ENCODE results near the gene TTLL11. TPM values are rescaled to one million over a fixed set of nuclear protein-coding genes. Genes with fewer than 3 reads are reported as not detected.
"Not testable (repeated sequence)": the region's sequence is repeated elsewhere in the genome, so short reads cannot be mapped to it uniquely, and the experiment has no call there.

TTLL11 gene
- total RNA-seq, 1 donor from 2014 or later: 4.0 TPM

GRCh38 chr9:122075135-122076030 lies 17.7 kb downstream of the TTLL11 start:
- Mint-ChIP-seq H3K27ac (ENCODE audit: unreplicated experiment) (no peak overlapping the region), H3K4me3 (ENCODE audit: unreplicated experiment) (no peak overlapping the region), H3K4me1 (ENCODE audit: unreplicated experiment) (no peaks in the 10 kb centered on the region), H3K36me3 (ENCODE audit: low read depth, unreplicated experiment) (no peaks in the 10 kb centered on the region), H3K9me3 (ENCODE audit: unreplicated experiment) (no peaks in the 10 kb centered on the region), H3K27me3 (ENCODE audit: unreplicated experiment) (no peaks in the 10 kb centered on the region)
- no peak for DNase-seq (ENCODE audit: low spot score)
- TF ChIP-seq, protein P1, sequence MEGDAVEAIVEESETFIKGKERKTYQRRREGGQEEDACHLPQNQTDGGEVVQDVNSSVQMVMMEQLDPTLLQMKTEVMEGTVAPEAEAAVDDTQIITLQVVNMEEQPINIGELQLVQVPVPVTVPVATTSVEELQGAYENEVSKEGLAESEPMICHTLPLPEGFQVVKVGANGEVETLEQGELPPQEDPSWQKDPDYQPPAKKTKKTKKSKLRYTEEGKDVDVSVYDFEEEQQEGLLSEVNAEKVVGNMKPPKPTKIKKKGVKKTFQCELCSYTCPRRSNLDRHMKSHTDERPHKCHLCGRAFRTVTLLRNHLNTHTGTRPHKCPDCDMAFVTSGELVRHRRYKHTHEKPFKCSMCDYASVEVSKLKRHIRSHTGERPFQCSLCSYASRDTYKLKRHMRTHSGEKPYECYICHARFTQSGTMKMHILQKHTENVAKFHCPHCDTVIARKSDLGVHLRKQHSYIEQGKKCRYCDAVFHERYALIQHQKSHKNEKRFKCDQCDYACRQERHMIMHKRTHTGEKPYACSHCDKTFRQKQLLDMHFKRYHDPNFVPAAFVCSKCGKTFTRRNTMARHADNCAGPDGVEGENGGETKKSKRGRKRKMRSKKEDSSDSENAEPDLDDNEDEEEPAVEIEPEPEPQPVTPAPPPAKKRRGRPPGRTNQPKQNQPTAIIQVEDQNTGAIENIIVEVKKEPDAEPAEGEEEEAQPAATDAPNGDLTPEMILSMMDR (IDR thresholded peaks at IDR 0.05; ENCODE audit: unreplicated experiment): no peak

DNA sequence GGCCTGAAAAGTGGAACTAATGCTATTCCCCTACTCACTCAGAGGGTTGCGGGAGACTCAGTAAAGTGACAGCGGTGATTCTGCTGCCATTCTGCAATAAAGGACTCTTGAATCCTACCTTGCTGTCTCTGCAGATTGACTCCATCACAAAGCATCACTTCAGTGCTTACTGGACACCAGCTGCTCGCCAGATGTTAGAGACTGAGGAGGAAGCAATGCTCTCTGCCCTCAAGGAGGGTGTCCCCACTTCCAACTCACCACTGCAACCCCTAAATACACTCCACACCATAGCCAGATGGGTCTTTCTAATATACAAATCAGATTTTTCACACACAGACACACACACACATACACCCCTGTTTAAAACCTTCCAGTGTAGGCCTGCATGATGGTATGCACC lies 21.4 kb downstream of the TTLL11 start:
- H3K4me3 Mint-ChIP-seq (ENCODE audit: unreplicated experiment): no peak overlapping the region
- no peaks in the 10 kb centered on the region for H3K9me3 Mint-ChIP-seq (ENCODE audit: unreplicated experiment)
- H3K4me1 Mint-ChIP-seq (ENCODE audit: unreplicated experiment): no peaks in the 10 kb centered on the region
- H3K27ac Mint-ChIP-seq (ENCODE audit: unreplicated experiment): no peak overlapping the region
- H3K27me3 Mint-ChIP-seq (ENCODE audit: unreplicated experiment): no peaks in the 10 kb centered on the region
- H3K36me3 Mint-ChIP-seq (ENCODE audit: low read depth, unreplicated experiment): no peaks in the 10 kb centered on the region
- TF ChIP-seq, protein P1 (IDR thresholded peaks at IDR 0.05; ENCODE audit: unreplicated experiment): no peak
- DNase-seq (ENCODE audit: low spot score): no peak

DNA sequence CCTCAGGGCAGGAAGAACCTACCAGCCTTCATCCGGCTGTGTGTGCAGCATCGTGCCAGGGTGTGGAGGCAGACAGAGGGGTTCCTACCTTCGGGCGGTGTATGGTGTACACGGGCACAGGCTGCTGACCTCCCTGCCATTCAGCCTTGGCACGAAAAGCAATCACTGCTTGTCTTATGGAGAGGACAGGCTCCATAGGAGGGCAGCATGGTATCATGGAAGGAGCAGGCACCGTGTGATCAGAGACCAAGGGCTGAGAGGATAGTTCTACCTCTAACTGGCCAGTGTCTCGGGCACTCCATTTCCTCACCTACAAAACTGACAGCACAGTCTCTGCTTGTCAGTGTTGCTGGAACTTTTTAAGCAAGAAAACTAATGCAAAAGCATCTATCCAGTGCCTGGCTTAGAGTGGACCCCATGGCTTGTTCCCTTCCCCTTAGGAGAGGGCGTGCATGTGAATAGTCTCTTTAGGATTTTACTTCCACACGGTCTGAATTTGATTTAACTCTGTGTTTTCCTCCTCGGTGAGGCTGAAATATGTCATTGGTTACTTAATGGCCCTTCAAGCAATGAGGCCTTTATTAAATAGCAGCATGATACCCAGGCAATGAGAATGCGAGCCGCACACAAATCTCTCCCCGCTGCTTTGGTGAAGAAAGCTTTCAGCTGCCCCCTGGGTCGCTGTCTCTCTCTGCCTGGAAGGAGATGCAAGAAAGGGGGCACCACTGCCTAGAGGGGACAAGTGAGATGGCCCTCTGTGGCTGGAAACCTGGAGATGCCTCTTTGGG lies 22.2 kb downstream of the TTLL11 start:
- no peak for DNase-seq (ENCODE audit: low spot score)
- H3K27me3 Mint-ChIP-seq (ENCODE audit: unreplicated experiment): no peaks in the 10 kb centered on the region
- H3K9me3 Mint-ChIP-seq (ENCODE audit: unreplicated experiment): no peaks in the 10 kb centered on the region
- H3K4me1 Mint-ChIP-seq (ENCODE audit: unreplicated experiment): no peaks in the 10 kb centered on the region
- no peaks in the 10 kb centered on the region for H3K36me3 Mint-ChIP-seq (ENCODE audit: low read depth, unreplicated experiment)
- H3K27ac Mint-ChIP-seq (ENCODE audit: unreplicated experiment): no peak overlapping the region
- TF ChIP-seq, protein P1 (IDR thresholded peaks at IDR 0.05; ENCODE audit: unreplicated experiment): no peak
- H3K4me3 Mint-ChIP-seq (ENCODE audit: unreplicated experiment): no peak overlapping the region

DNA sequence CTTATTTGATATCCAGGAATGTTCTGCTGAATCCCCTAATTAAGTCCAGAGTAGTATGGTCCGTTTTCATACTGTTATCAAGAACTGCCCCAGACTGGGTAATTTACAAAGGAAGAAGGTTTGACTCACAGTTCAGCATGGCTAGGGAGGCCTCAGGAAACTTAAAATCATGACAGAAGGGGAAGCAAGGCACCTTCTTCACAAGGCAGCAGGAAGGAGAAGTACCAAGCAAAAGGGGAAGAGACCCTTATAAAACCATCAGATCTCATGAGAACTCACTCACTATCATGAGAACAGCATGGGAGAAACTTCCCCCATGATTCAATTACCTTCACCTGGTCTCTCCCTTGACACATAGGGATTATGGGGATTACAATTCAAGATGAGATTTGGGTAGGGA lies 26.4 kb downstream of the TTLL11 start:
- not testable (repeated sequence) for H3K36me3 Mint-ChIP-seq (ENCODE audit: low read depth, unreplicated experiment); H3K4me3 Mint-ChIP-seq (ENCODE audit: unreplicated experiment); H3K27ac Mint-ChIP-seq (ENCODE audit: unreplicated experiment); H3K27me3 Mint-ChIP-seq (ENCODE audit: unreplicated experiment); H3K4me1 Mint-ChIP-seq (ENCODE audit: unreplicated experiment); H3K9me3 Mint-ChIP-seq (ENCODE audit: unreplicated experiment); DNase-seq (ENCODE audit: low spot score)

GRCh38 chr9:122065923-122066629 lies 27.0 kb downstream of the TTLL11 start:
- no peaks in the 10 kb centered on the region for H3K36me3 Mint-ChIP-seq (ENCODE audit: low read depth, unreplicated experiment)
- no peak overlapping the region for H3K4me3 Mint-ChIP-seq (ENCODE audit: unreplicated experiment)
- peaks cover 2% of the 10 kb centered on the region for H3K27me3 Mint-ChIP-seq (ENCODE audit: unreplicated experiment)
- H3K9me3 Mint-ChIP-seq (ENCODE audit: unreplicated experiment): no peaks in the 10 kb centered on the region
- TF ChIP-seq, protein P1 (IDR thresholded peaks at IDR 0.05; ENCODE audit: unreplicated experiment): no peak
- H3K27ac Mint-ChIP-seq (ENCODE audit: unreplicated experiment): no peak overlapping the region
- DNase-seq (ENCODE audit: low spot score): no peak
- no peaks in the 10 kb centered on the region for H3K4me1 Mint-ChIP-seq (ENCODE audit: unreplicated experiment)
